HG03378 (cell line): Measurements from ENCODE around the gene RND1.
"Not testable (repeated sequence)": the region's sequence is repeated elsewhere in the genome, so short reads cannot be mapped to it uniquely, and the experiment has no call there.

ENCODE experiments used
- ATAC-seq: cut with Tn5 transposase; IDR thresholded peaks from one replicate; pipeline ENCODE4 v1.9.1; 2021; ENCODE audit warnings: mild to moderate bottlenecking, moderate library complexity; ENCODE audit not compliant: unreplicated experiment

The RND1 gene

GRCh38 chr12:48869191-48869590 is 3.5 kb upstream of the RND1 start:
- no peak for ATAC-seq

- no peak for ATAC-seq
Measured at GRCh38 chr12:48868451-48868850, 2.8 kb upstream of the RND1 start.

GRCh38 chr12:48866052-48866711 is 512 bp upstream of the RND1 start:
- ATAC-seq, result no peak

- ATAC-seq, result no peak
Measured at GRCh38 chr12:48863291-48863690, 2.4 kb downstream of the RND1 start.

- ATAC-seq, result no peak
Measured at GRCh38 chr12:48862760-48863159, 2.9 kb downstream of the RND1 start.

DNA sequence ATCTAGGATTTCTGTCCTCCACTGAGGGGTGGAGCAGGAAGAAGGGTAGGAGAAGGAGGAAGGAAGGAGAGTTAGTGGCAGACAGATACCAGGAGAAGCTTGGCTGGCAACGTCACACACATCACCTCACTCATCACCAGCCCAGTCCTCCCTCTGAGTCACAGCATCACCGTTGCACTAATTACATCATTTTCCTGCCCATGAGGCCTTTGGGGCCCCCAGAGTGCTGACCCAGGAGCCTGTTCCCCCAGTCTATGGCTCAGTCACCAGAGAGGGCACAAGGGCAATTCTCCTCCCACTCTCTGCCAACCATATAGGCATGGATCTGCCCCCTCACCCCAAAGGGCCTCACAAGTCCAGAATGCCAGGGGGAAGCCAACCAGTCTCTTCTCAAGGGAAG is 4.6 kb downstream of the RND1 start:
- no peak for ATAC-seq

- ATAC-seq, result not testable (repeated sequence)
Measured at GRCh38 chr12:48860236-48860635, 5.4 kb downstream of the RND1 start.

DNA sequence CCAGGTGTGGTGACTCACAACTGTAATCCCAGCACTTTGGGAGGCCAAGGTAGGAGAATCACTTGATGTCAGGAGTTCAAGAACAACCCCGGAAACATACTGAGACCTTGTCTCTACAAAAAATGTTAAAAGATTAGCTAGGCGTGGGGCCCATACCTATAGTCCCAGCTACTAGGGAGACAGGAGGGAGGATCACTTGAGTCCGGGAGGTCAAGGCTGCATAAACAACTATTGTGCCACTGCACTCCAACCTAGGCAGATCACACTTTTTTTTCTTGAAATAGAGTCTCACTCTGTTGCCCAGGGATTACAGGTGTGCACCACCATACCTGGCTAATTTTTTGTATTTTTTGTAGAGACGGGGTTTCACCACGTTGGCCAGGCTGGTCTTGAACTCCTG is 6.1 kb downstream of the RND1 start:
- ATAC-seq, result no peak

DNA sequence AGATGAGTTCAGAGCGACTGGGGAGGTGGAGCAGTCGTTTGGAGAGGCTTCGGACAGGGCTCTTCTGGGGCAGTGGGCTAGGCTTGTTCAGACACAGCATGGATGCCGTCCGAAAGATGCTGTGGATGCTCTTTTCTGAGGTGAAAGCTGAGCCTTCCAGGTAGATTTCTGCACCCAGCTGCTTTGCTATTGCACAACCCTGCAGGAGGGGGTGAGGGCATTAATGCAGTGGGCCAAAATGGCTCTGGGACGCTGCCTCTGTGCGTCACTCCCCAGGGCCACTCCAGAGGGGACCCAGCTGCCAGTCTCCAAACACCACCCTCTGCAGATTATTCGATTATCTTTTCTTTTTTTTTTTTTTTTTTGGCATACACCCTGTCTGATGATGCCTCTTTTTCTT is 7.6 kb downstream of the RND1 start:
- ATAC-seq, result no peak

DNA sequence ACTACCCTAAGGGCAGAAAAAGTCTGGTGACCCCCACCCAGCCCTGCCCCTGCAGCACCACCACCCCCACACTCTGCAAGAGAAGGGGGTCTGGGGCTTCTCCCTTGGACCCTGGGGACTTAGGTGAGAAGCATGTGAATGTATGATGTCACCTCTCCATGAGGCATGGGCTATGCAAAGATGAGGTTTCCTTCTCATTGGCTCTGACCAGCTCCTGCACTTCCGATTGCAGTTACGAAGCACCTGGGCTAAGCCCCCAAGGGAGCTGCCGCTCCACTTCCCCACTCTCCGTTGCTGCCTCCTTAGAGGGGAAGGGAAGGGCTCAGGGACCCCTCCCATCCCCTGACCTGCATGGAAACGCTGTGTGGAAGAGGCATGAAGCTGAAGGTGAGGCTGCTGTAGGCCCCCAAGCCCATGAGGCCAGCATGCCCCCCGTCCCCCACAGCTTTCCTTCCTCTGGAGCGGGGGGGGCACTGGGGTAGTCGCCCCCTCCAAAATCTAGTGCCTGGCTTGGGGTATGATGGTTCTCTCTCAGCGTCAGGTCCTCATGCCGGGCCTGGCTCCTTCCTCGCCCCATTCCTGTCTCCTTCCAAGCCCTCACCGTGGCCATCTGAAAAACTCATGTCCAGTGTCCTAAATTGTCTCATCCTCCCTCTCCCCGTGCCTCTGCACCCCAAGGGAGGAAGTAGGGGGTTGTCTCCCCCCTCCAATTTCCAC is 8.2 kb downstream of the RND1 start:
- ATAC-seq, result no peak

DNA sequence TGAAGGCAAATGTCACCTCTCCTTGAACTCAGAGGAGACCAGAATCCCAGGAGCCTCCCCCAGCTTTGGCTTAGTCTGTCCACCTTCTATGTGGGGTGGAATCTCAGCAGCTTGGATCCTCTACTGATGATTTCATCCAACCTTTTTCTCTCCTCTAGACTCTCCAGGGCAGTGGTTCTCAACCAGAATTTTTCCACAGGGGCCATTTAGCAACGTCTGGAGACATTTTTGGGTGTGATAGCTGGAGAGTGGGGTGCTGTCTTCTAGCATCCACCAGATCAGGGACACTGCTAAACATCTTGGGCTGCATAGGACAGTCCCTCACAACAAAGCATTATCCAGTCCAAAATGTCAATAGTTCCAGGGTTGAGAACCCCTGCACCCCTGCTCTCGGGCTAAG is 9.3 kb downstream of the RND1 start:
- ATAC-seq, result no peak

GRCh38 chr12:48854932-48855331 is 10.7 kb downstream of the RND1 start:
- not testable (repeated sequence) for ATAC-seq

GRCh38 chr12:48854488-48854887 is 11.2 kb downstream of the RND1 start:
- ATAC-seq, result no peak

DNA sequence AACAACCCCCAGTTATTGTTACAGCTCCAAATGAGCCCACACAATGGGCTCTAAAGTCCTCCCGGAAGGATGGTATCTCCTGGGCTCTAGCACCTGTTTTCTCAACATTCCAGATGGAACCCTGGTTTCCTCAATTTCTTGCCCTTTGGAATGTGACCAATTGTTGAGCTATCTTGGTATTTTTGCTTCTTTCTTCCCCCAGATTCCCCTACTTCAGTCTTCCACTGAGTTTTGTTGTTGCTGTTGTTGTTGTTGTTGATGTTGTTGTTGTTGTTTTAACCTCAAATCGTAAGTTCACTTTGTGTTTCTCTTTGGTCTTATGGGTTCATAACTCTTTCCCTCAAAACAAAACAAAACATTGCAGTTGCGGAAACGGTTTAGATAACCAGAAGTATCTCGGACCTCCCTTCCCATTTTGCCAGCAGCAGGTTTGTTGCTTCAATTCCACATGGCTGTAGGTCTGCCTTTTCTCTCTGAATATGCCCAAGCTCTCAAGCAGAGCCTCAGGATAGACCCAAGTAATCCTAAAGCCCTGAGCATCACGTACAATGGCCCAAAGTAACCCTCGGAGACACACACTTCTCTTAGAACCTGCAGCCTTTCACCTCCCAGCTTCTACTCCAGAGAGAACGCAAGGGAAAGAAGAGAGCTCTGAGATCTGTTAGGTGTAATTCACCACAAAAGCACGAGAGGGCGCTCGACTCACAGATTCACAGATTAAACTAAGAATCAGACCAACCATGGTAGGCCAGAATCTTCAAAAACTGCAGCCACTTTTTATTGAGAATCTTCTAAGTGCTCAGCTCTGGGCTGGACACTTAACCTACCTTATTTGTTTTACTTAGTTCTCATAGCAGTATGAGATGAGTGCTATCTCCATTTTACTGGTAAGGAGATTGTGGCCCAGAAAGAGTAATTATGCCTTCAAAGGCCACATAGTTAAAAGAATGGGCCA is 12.7 kb downstream of the RND1 start:
- ATAC-seq, result peak; percentile 58

- peak; percentile 88 for ATAC-seq
Measured at GRCh38 chr12:48851883-48852733, 13.6 kb downstream of the RND1 start, which contains the start of gene DDX23. Gene DDX23 (minus strand): TSS chr12:48852163. CDS start chr12:48845782, 6,381 bp downstream.

DNA sequence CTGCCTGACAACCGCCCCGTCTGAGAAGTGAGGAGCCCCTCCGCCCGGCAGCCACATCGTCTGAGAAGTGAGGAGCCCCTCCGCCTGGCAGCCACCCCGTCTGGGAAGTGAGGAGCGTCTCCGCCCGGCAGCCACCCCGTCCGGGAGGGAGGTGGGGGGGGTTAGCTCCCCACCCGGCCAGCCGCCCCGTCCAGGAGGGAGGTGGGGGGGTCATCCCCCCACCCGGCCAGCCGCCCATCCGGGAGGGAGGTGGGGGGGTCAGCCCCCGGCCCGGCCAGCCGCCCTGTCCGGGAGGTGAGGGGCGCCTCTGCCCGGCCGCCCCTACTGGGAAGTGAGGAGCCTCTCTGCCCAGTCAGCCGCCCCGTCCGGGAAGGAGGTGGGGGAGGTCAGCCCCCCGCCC is 23.6 kb downstream of the RND1 start:
- ATAC-seq, result not testable (repeated sequence)

DNA sequence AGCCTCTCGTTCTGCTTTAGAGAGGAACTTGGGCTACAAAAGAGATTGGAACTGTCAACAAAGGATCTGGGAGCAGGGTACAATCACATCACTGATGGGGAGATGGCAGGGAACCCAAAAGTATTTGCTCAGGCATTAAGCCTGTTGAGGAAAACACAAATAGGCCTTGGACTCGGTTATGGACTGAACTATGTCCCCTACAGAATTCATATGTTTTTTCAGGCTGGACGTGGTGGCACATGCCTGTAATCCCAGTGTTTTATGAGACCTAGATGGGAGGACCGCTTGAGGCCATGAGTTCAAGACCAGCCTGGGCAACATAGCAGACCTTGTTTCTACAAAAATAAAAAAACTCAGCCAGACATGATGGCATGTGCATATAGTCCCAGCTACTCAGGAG is 27.6 kb downstream of the RND1 start:
- no peak for ATAC-seq

DNA sequence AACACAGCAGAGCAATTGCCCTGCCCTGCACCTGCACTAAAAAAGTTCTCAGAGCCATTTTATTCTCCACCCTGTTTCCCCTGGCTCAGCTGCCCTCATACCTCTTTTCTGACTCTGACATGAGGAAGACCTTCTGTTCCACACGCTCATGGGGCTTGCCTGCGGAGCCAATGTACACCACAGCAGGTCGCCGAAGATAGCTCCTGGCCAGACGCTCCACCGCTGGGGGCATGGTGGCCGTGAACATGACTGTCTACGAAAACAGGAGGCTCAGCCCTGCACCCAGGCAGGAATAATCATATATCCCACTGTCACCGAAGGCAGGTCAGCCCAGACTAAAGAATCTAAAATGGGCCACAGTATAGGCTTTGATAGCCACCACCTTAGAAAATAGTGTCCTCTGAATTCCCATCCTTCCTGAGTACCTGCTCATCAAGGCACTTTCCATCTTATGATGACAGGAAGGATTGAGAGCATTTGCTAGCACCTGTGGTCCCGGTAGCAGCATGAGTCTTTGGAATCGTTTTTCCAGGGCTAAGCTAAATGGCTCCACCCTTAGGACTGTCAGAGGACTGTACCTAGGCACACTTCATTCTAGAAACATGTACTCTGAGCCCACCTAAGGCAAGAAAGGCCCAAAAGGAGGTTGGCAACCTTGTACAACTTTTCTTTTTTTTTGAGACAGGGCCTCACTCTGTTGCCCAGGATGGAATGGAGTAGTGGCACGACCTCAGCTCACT is 33.2 kb downstream of the RND1 start:
- ATAC-seq, result no peak

DNA sequence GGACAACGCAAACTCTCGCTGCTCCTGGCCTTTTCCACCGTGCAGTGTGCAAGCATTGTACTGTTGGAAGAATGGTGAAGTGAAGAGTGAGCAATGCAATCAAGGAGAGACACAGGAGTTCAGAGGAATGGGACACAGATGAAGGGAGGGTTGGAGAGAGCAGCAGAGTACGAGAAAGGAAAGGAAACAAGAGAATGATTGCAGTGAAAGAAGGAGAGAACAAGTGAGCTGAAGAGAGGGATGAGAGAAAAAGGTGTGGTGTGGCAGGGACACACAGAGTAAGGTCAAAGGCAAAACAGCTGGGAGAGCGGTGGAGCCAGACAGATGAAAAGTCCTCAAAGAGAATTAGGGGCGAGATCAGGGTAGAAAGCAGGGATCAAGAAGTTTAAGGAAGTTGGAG is 34.4 kb downstream of the RND1 start:
- ATAC-seq, result no peak
